Measurements from ENCODE around the gene ZNF511. TPM values are rescaled to one million over a fixed set of nuclear protein-coding genes. Genes with fewer than 3 reads are reported as not detected.

Gene ZNF511
- total and polyA plus RNA-seq, 9 of the 15 experiments (the other 6 are each of a cell fraction or from before 2014, with no cell fraction given), result 0.61 to 69.3 (median 40.1) TPM

- TF ChIP-seq SRF (CRISPR knock-in tag; IDR thresholded peaks at IDR 0.05), result no peak
- no peak for TF ChIP-seq CCAR2 (IDR thresholded peaks at IDR 0.05; ENCODE audit: low read depth, low read length)
- TF ChIP-seq SRSF1 (IDR thresholded peaks at IDR 0.05; ENCODE audit: low read depth, low read length), result no peak
- TF ChIP-seq GABPA (tag; conservative IDR thresholded peaks at IDR 0.05; ENCODE audit: low read depth), result peak; percentile 56; the same call in 1 of the 2 replicates
- TF ChIP-seq NR2C2 (CRISPR knock-in tag; IDR thresholded peaks at IDR 0.05), result no peak
- peak; percentile 31; the same call in 1 of the 2 replicates for TF ChIP-seq NR2C2 (tag; IDR thresholded peaks at IDR 0.05)
- no peak for TF ChIP-seq PTTG1 (tag; IDR thresholded peaks at IDR 0.05; ENCODE audit: low read depth)
- TF ChIP-seq NCOA2 (IDR thresholded peaks at IDR 0.05; ENCODE audit: partially characterized antibody in 2 of 2), result no peak
- no peak for TF ChIP-seq HIVEP1 (CRISPR knock-in tag; IDR thresholded peaks at IDR 0.05)
- TF ChIP-seq, protein P1, sequence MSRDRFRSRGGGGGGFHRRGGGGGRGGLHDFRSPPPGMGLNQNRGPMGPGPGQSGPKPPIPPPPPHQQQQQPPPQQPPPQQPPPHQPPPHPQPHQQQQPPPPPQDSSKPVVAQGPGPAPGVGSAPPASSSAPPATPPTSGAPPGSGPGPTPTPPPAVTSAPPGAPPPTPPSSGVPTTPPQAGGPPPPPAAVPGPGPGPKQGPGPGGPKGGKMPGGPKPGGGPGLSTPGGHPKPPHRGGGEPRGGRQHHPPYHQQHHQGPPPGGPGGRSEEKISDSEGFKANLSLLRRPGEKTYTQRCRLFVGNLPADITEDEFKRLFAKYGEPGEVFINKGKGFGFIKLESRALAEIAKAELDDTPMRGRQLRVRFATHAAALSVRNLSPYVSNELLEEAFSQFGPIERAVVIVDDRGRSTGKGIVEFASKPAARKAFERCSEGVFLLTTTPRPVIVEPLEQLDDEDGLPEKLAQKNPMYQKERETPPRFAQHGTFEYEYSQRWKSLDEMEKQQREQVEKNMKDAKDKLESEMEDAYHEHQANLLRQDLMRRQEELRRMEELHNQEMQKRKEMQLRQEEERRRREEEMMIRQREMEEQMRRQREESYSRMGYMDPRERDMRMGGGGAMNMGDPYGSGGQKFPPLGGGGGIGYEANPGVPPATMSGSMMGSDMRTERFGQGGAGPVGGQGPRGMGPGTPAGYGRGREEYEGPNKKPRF (IDR thresholded peaks at IDR 0.05; ENCODE audit: low read depth, low read length), result no peak
- no peak for TF ChIP-seq AFF1 (IDR thresholded peaks at IDR 0.05; ENCODE audit: low read depth in 1 of 2, partially characterized antibody in 2 of 2)
- TF ChIP-seq ZBED1 (IDR thresholded peaks at IDR 0.05), result no peak
- TF ChIP-seq, protein P2, sequence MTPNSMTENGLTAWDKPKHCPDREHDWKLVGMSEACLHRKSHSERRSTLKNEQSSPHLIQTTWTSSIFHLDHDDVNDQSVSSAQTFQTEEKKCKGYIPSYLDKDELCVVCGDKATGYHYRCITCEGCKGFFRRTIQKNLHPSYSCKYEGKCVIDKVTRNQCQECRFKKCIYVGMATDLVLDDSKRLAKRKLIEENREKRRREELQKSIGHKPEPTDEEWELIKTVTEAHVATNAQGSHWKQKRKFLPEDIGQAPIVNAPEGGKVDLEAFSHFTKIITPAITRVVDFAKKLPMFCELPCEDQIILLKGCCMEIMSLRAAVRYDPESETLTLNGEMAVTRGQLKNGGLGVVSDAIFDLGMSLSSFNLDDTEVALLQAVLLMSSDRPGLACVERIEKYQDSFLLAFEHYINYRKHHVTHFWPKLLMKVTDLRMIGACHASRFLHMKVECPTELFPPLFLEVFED (CRISPR knock-in tag; conservative IDR thresholded peaks at IDR 0.05), result no peak
- no peak for TF ChIP-seq CREBBP (IDR thresholded peaks at IDR 0.05; ENCODE audit: low read depth, low read length)
- TF ChIP-seq HOXB6 (CRISPR knock-in tag; IDR thresholded peaks at IDR 0.05; ENCODE audit: borderline replicate concordance), result no peak
- TF ChIP-seq SIX5 (IDR thresholded peaks at IDR 0.05; ENCODE audit: borderline replicate concordance in 1 of 2, insufficient read depth in 1 of 2, low read depth in 1 of 2, low read length in 2 of 2), result no peak
- no peak for TF ChIP-seq IRF9 (tag; IDR thresholded peaks at IDR 0.05)
- no peak for TF ChIP-seq ZNF699 (CRISPR knock-in tag; IDR thresholded peaks at IDR 0.05; ENCODE audit: insufficient replicate concordance)
These were observed 30.0 kb upstream of the ZNF511 start (continued) for GRCh38 chr10:133278577-133279265.

Measured in K562 (cell line).